ENCODE measurements around the gene TRABD2B. TPM values are rescaled to one million over a fixed set of nuclear protein-coding genes. Genes with fewer than 3 reads are reported as not detected.

Gene TRABD2B
- total and polyA plus RNA-seq, 2 of the 4 experiments (the other 2 are of a cell fraction) = not detected

GRCh38 chr1:48018799-48019198, 21.6 kb upstream of the TRABD2B start:
- CTCF ChIA-PET = no interaction called here
- no peak overlapping the region for H3K4ac ChIP-seq (ENCODE audit: low read depth, low read length)
- H3K36me3 ChIP-seq (ENCODE audit: control insufficient read depth, insufficient read depth, low read length) = no peaks in the 10 kb centered on the region
- H2BK15ac ChIP-seq (ENCODE audit: low read depth, low read length) = no peak overlapping the region
- no peak overlapping the region for H3K56ac ChIP-seq (ENCODE audit: extremely low read depth, insufficient read depth, low read length)
- no peak for ATAC-seq (ENCODE audit: low read depth)
- H3K9me3 ChIP-seq (ENCODE audit: control insufficient read depth, insufficient read depth, low read length) = no peaks in the 10 kb centered on the region
- H2BK5ac ChIP-seq (ENCODE audit: low read depth, low read length, poor library complexity, severe bottlenecking) = no peak overlapping the region
- TF ChIP-seq ELK1 (IDR thresholded peaks at IDR 0.05; ENCODE audit: borderline replicate concordance, low read depth, low read length) = no peak
- no peak for TF ChIP-seq RFX5 (IDR thresholded peaks at IDR 0.05; ENCODE audit: low read depth, low read length)
- TF ChIP-seq RAD21 (IDR thresholded peaks at IDR 0.05; ENCODE audit: low read length) = no peak
- no peak for TF ChIP-seq FOS (IDR thresholded peaks at IDR 0.05; ENCODE audit: low read depth, low read length)
- TF ChIP-seq BHLHE40 (IDR thresholded peaks at IDR 0.05; ENCODE audit: low read depth, low read length) = no peak
- TF ChIP-seq RCOR1 (IDR thresholded peaks at IDR 0.05; ENCODE audit: insufficient replicate concordance, low read length) = no peak
- TF ChIP-seq MAZ (IDR thresholded peaks at IDR 0.05; ENCODE audit: borderline replicate concordance, low read depth, low read length) = no peak
- no peak for TF ChIP-seq MAFK (IDR thresholded peaks at IDR 0.05; ENCODE audit: low read depth, low read length)
- TF ChIP-seq CTCF (conservative IDR thresholded peaks at IDR 0.05; ENCODE audit: low read depth, low read length) = no peak
- WGBS, 2 experiments (ENCODE audit: extremely low coverage in 2 of 2, insufficient read length in 1 of 2) = no CpG with 5 or more reads among the region's 5 CpGs
- H3K23ac ChIP-seq (ENCODE audit: low read depth, low read length) = no peak overlapping the region
- no peak overlapping the region for H3K18ac ChIP-seq (ENCODE audit: low read depth, low read length)
- peak overlapping the region; percentile 39 for H2AFZ ChIP-seq (replicated peaks; ENCODE audit: low read length, poor library complexity)
- H3K4me3 ChIP-seq (ENCODE audit: insufficient read depth, low read depth, low read length) = no peak overlapping the region
- H2AK9ac ChIP-seq (replicated peaks; ENCODE audit: low read depth, low read length, poor library complexity) = no peak overlapping the region
- H2BK120ac ChIP-seq (ENCODE audit: low read depth, low read length) = no peak overlapping the region
- no peaks in the 10 kb centered on the region for H3K27me3 ChIP-seq (ENCODE audit: control insufficient read depth, insufficient read depth, low read length)
- no peak overlapping the region for H3K9ac ChIP-seq (ENCODE audit: low read depth, low read length)
- no peak overlapping the region for H4K8ac ChIP-seq (ENCODE audit: low read depth in 2 of 2, low read length in 2 of 2)
- no peak overlapping the region for H3K14ac ChIP-seq (replicated peaks; ENCODE audit: low read depth, low read length)
- no peaks in the 10 kb centered on the region for H4K20me1 ChIP-seq (ENCODE audit: insufficient read depth, low read length)
- no TSS peak for BruUV-seq (replicated peaks)
- dilution Hi-C loops (cut with HindIII; ENCODE audit: low sequenced_read_pairs, unreplicated experiment) = no loop called here
- intact Hi-C loops (cut with micrococcal nuclease) = no loop called here
- in situ Hi-C loops (cut with MboI; ENCODE audit: low sequenced_read_pairs) = no loop called here
- H4K5ac ChIP-seq (ENCODE audit: low read depth, low read length) = no peak overlapping the region
- H2AK5ac ChIP-seq (ENCODE audit: low read depth, low read length) = no peak overlapping the region
- no peak for DNase-seq
- no peaks in the 10 kb centered on the region; the same call in 1 of the 2 replicates for H3K4me1 ChIP-seq (ENCODE audit: control insufficient read depth, insufficient read depth, low read length)
- H2BK20ac ChIP-seq (ENCODE audit: low read depth, low read length) = no peak overlapping the region
- POLR2A ChIA-PET (ENCODE audit: unreplicated experiment) = no interaction called here
- no peak overlapping the region for H3K27ac ChIP-seq (ENCODE audit: insufficient read depth, low read length)
- H3K79me1 ChIP-seq (ENCODE audit: low read depth in 1 of 2, low read length in 2 of 2) = no peaks in the 10 kb centered on the region
- no peak overlapping the region for H3K4me2 ChIP-seq (ENCODE audit: low read depth, low read length)
- no peaks in the 10 kb centered on the region for H3K9me1 ChIP-seq (ENCODE audit: insufficient read depth, low read length)
- no peak overlapping the region for H4K91ac ChIP-seq (ENCODE audit: insufficient read depth, low read depth, low read length)
